Measurements from ENCODE around the gene GRB14. TPM values are rescaled to one million over a fixed set of nuclear protein-coding genes. Genes with fewer than 3 reads are reported as not detected.

The GRB14 gene
- total RNA-seq, 1 donor, result 6.9 TPM

- no peak overlapping the region for H3K4me3 ChIP-seq (ENCODE audit: low read depth, low read length)
- DNase-seq (ENCODE audit: low read depth), result no peak
- TF ChIP-seq CTCF (IDR thresholded peaks at IDR 0.05; ENCODE audit: insufficient read depth, low read length), result no peak
These were observed 156.9 kb downstream of the GRB14 start for GRCh38 chr2:164464376-164464775.

- TF ChIP-seq CTCF (IDR thresholded peaks at IDR 0.05; ENCODE audit: insufficient read depth, low read length), result no peak
- DNase-seq (ENCODE audit: low read depth), result no peak
- no peak overlapping the region for H3K4me3 ChIP-seq (ENCODE audit: low read depth, low read length)
These were observed 162.5 kb downstream of the GRB14 start for GRCh38 chr2:164458792-164459191.

- no peak for TF ChIP-seq CTCF (IDR thresholded peaks at IDR 0.05; ENCODE audit: insufficient read depth, low read length)
These were observed 164.0 kb downstream of the GRB14 start for GRCh38 chr2:164457271-164457670.

GRCh38 chr2:164456619-164457018, 164.7 kb downstream of the GRB14 start:
- no peak for TF ChIP-seq CTCF (IDR thresholded peaks at IDR 0.05; ENCODE audit: insufficient read depth, low read length)
- no peak overlapping the region for H3K4me3 ChIP-seq (ENCODE audit: low read depth, low read length)
- DNase-seq (ENCODE audit: low read depth), result no peak

More at GRCh38 chr2:164457271-164457670, 164.0 kb downstream of the GRB14 start:
- no peak overlapping the region for H3K4me3 ChIP-seq (ENCODE audit: low read depth, low read length)
- DNase-seq (ENCODE audit: low read depth), result no peak

GRCh38 chr2:164453656-164454305, 167.5 kb downstream of the GRB14 start:
- no peak for DNase-seq (ENCODE audit: low read depth)
- H3K4me3 ChIP-seq (ENCODE audit: low read depth, low read length), result no peak overlapping the region
- TF ChIP-seq CTCF (IDR thresholded peaks at IDR 0.05; ENCODE audit: insufficient read depth, low read length), result no peak

GRCh38 chr2:164450278-164450677, 171.0 kb downstream of the GRB14 start:
- no peak for TF ChIP-seq CTCF (IDR thresholded peaks at IDR 0.05; ENCODE audit: insufficient read depth, low read length)
- H3K4me3 ChIP-seq (ENCODE audit: low read depth, low read length), result no peak overlapping the region
- no peak for DNase-seq (ENCODE audit: low read depth)

- no peak for DNase-seq (ENCODE audit: low read depth)
- no peak overlapping the region for H3K4me3 ChIP-seq (ENCODE audit: low read depth, low read length)
- no peak for TF ChIP-seq CTCF (IDR thresholded peaks at IDR 0.05; ENCODE audit: insufficient read depth, low read length)
These were observed 171.6 kb downstream of the GRB14 start for GRCh38 chr2:164449706-164450105.
